Panc1 (cell line): Measurements from ENCODE around the gene ENPEP. TPM values are rescaled to one million over a fixed set of nuclear protein-coding genes. Genes with fewer than 3 reads are reported as not detected.

Experiments used
- ATAC-seq: fragments of 200-7000 bp; cut with Tn5 transposase; 2 replicates; pipeline ENCODE4 v1.9.1; 2020; ENCODE audit warnings: mild to moderate bottlenecking, moderate library complexity
- BruUV-seq: library from RNA; stranded (reverse); fragments of 400-500 nt; replicated peaks from 2 replicates; lab custom pipeline; 2021; lab: Mats Ljungman, UMichigan
- CTCF ChIA-PET: fragments of 300-600 bp; sonication (Branson Sonifier 250); formaldehyde crosslinking; loops from one replicate; lab custom pipeline; 2022; ENCODE audit warnings: antibody characterized with exemption; lab: Charles Lee
- POLR2A ChIA-PET: fragments of 300-600 bp; sonication (Branson Sonifier 250); formaldehyde crosslinking; loops from one replicate; lab custom pipeline; 2022; ENCODE audit warnings: antibody characterized with exemption; lab: Charles Lee
- DNase-seq: peaks from one replicate; pipeline ENCODE4 v3.0.0-alpha.2; 2010; ENCODE audit warnings: low read depth, low spot score
- H3K27ac ChIP-seq: 2 replicates; pipeline ENCODE4 v1.5.1; 2011; ENCODE audit warnings: mild to moderate bottlenecking, low read length, inconsistent platforms
- H3K27me3 ChIP-seq: fragments of 200-500 bp; sonication (Bioruptor generic); 2 replicates; pipeline ENCODE4 v1.6.0; 2014; ENCODE audit warnings: low read length, inconsistent platforms; ENCODE audit not compliant: control insufficient read depth, insufficient read depth
- H3K36me3 ChIP-seq: fragments of 200-500 bp; sonication (Bioruptor generic); 2 replicates; pipeline ENCODE4 v1.5.1; 2014; ENCODE audit warnings: inconsistent platforms, mild to moderate bottlenecking, low read length, moderate library complexity; ENCODE audit not compliant: control insufficient read depth, insufficient read depth
- H3K4me1 ChIP-seq: 2 replicates; pipeline ENCODE4 v1.5.1; 2011; ENCODE audit warnings: inconsistent platforms, mild to moderate bottlenecking, low read length, moderate library complexity; ENCODE audit not compliant: control insufficient read depth, insufficient read depth
- H3K4me3 ChIP-seq, 2 experiments: 2 replicates each; pipeline ENCODE4 v1.5.1; 2011 to 2012; ENCODE audit warnings: low read depth in 2 of 2, low read length in 2 of 2, mild to moderate bottlenecking in 2 of 2, inconsistent platforms in 1 of 2, moderate library complexity in 1 of 2
- H3K9me3 ChIP-seq: fragments of 200-500 bp; sonication (Bioruptor generic); 2 replicates; pipeline ENCODE4 v1.5.1; 2014; ENCODE audit warnings: low read depth, mild to moderate bottlenecking, inconsistent platforms, low read length, moderate library complexity; ENCODE audit not compliant: control insufficient read depth, insufficient read depth
- CTCF ChIP-seq: fragments of 450-650 bp; IDR thresholded peaks from 2 replicates; pipeline ENCODE4 v1.5.1; 2017; ENCODE audit warnings: mild to moderate bottlenecking
- POLR2AphosphoS5 ChIP-seq: IDR thresholded peaks from 2 replicates; pipeline ENCODE4 v1.6.1; 2012; ENCODE audit warnings: mild to moderate bottlenecking, low read depth, low read length, moderate library complexity
- REST ChIP-seq, 2 experiments: IDR thresholded peaks; 2 replicates each; pipeline ENCODE4 v1.6.1; 2011 to 2012; ENCODE audit warnings: low read depth in 2 of 2, control low read depth in 1 of 2, low read length in 1 of 2, mild to moderate bottlenecking in 1 of 2, moderate library complexity in 1 of 2; ENCODE audit not compliant: insufficient read depth in 1 of 2
- SIN3A ChIP-seq: IDR thresholded peaks from 2 replicates; pipeline ENCODE4 v1.6.1; 2012; ENCODE audit warnings: low read depth, mild to moderate bottlenecking, low read length, moderate library complexity, borderline replicate concordance; ENCODE audit not compliant: insufficient read depth
- TCF7L2 ChIP-seq: IDR thresholded peaks from 2 replicates; pipeline ENCODE4 v1.6.1; 2011; ENCODE audit warnings: mild to moderate bottlenecking, low read depth, low read length, inconsistent platforms
- in situ Hi-C: cut with HindIII; loops from 2 replicates; pipeline ENCODE4 v1.10.0; 2016; ENCODE audit warnings: low sequenced_read_pairs, low pct_unique_long_range_greater_than_20kb
- intact Hi-C: fragments of 100-400 bp; cut with micrococcal nuclease; formaldehyde crosslinking; loops from one replicate; pipeline ENCODE4 v1.10.0; 2022; ENCODE audit not compliant: unreplicated experiment
- total RNA-seq: library from RNA; stranded (reverse); gene quantifications from one replicate; pipeline ENCODE4 v1.2.1, GENCODE V29; 2021; ENCODE audit not compliant: unreplicated experiment

ENPEP gene
- total RNA-seq, 1 experiment from 2014 or later, result not detected

- no peaks in the 10 kb centered on the region for H3K9me3 ChIP-seq
- no peak overlapping the region for H3K27ac ChIP-seq
- H3K4me1 ChIP-seq, result no peaks in the 10 kb centered on the region
- in situ Hi-C loops (no loop called here), intact Hi-C loops (no loop called here)
- ATAC-seq (no peak), DNase-seq (no peak)
- no peak overlapping the region for H3K4me3 ChIP-seq
- BruUV-seq, result no TSS peak
- H3K36me3 ChIP-seq, result no peaks in the 10 kb centered on the region
- no peak for TF ChIP-seq TCF7L2
- no peak for TF ChIP-seq SIN3A
- no peak for TF ChIP-seq REST (IDR thresholded peaks at IDR 0.05; ENCODE audit: insufficient read depth in 1 of 2, low read depth in 2 of 2, low read length in 1 of 2)
- no peak for TF ChIP-seq POLR2AphosphoS5
- CTCF ChIA-PET, result no interaction called here
- POLR2A ChIA-PET, result no interaction called here
- no peaks in the 10 kb centered on the region for H3K27me3 ChIP-seq
Measured at GRCh38 chr4:110611968-110612447, 136.1 kb downstream of the ENPEP start.

- no peaks in the 10 kb centered on the region for H3K36me3 ChIP-seq
- no peaks in the 10 kb centered on the region for H3K4me1 ChIP-seq
- intact Hi-C loops, result no loop called here
Measured at GRCh38 chr4:110612631-110613269, 136.8 kb downstream of the ENPEP start.

More at GRCh38 chr4:110612631-110613269, 136.8 kb downstream of the ENPEP start:
- H3K4me3 ChIP-seq, result no peak overlapping the region
- CTCF ChIA-PET, result no interaction called here
- TF ChIP-seq REST (IDR thresholded peaks at IDR 0.05; ENCODE audit: insufficient read depth in 1 of 2, low read depth in 2 of 2, low read length in 1 of 2), result no peak
- no peak for TF ChIP-seq CTCF
- TF ChIP-seq TCF7L2, result no peak
- no peak for TF ChIP-seq POLR2AphosphoS5
- TF ChIP-seq SIN3A, result no peak
- H3K27ac ChIP-seq, result no peak overlapping the region
- no peaks in the 10 kb centered on the region for H3K27me3 ChIP-seq
- no peak for ATAC-seq
- H3K9me3 ChIP-seq, result no peaks in the 10 kb centered on the region
- in situ Hi-C loops, result no loop called here
- BruUV-seq, result no TSS peak
- POLR2A ChIA-PET, result no interaction called here
- DNase-seq, result no peak
